Measurements from ENCODE around the gene AP3S2. TPM values are rescaled to one million over a fixed set of nuclear protein-coding genes. Genes with fewer than 3 reads are reported as not detected.
A peak's percentile ranks its signal among the peaks of the same experiment; 100 is the strongest.
"Not testable (repeated sequence)": the region's sequence is repeated elsewhere in the genome, so short reads cannot be mapped to it uniquely, and the experiment has no call there.

Gene AP3S2
- total RNA-seq, 2 donors from 2014 or later, result 12.4 to 13.1 TPM

DNA sequence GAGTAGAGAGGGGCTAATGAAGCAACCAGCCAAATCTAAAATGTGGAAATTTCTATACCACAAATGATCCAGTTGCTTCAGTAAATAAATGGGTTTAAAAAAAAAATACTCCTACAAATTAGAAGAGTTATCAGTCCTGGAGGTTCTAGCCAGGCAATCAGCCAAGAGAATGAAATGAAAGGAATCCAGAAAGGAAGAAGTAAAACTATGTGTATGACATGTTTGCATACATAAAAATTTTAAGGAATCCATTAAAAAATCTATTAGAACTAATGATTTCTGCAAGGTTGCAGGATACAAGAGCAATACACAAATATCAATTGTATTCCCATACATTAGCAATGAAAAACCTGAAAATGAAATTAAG, 108.0 kb downstream of the AP3S2 start:
- no peak for DNase-seq (ENCODE audit: low spot score in 2 of 2)
- no peak for ATAC-seq
- Mint-ChIP-seq H3K27ac (no peak overlapping the region), H3K9me3 (peaks cover 0 to 5% of the 10 kb centered on the region in 2 donors), H3K36me3 (peaks cover 0 to 8% of the 10 kb centered on the region in 2 donors)

- Mint-ChIP-seq H3K36me3 (peaks cover 0 to 8% of the 10 kb centered on the region in 2 donors), H3K27ac (no peak overlapping the region), H3K9me3 (peaks cover 0 to 5% of the 10 kb centered on the region in 2 donors)
- no peak for DNase-seq (ENCODE audit: low spot score in 2 of 2)
- ATAC-seq, result no peak
Observed at GRCh38 chr15:89785064-89785773, 108.6 kb downstream of the AP3S2 start.

DNA sequence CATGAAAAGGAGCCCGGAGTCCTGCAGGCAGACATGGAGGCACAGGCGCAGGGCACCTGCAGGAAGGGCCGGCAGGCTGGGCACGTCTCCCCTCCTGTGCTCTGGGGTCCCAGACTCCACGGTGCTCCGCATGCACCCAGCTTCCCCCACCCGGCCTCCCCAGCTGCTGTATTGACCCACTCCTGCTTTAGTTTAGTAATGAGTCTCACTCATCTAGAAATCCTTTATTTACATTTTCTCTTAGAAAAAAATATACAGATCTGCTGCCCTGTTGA, 109.2 kb downstream of the AP3S2 start:
- ATAC-seq, result no peak
- Mint-ChIP-seq H3K36me3 (peaks cover 0 to 8% of the 10 kb centered on the region in 2 donors), H3K9me3 (peaks cover 0 to 5% of the 10 kb centered on the region in 2 donors), H3K27ac (no peak overlapping the region)
- DNase-seq (ENCODE audit: low spot score in 2 of 2), result no peak

GRCh38 chr15:89783861-89784685, 109.7 kb downstream of the AP3S2 start:
- peaks cover 0 to 8% of the 10 kb centered on the region in 2 donors for H3K36me3 Mint-ChIP-seq
- no peak overlapping the region for H3K27ac Mint-ChIP-seq
- DNase-seq (ENCODE audit: low spot score in 2 of 2) (no peak), ATAC-seq (no peak)
- H3K9me3 Mint-ChIP-seq, result peaks cover 0 to 5% of the 10 kb centered on the region in 2 donors

DNA sequence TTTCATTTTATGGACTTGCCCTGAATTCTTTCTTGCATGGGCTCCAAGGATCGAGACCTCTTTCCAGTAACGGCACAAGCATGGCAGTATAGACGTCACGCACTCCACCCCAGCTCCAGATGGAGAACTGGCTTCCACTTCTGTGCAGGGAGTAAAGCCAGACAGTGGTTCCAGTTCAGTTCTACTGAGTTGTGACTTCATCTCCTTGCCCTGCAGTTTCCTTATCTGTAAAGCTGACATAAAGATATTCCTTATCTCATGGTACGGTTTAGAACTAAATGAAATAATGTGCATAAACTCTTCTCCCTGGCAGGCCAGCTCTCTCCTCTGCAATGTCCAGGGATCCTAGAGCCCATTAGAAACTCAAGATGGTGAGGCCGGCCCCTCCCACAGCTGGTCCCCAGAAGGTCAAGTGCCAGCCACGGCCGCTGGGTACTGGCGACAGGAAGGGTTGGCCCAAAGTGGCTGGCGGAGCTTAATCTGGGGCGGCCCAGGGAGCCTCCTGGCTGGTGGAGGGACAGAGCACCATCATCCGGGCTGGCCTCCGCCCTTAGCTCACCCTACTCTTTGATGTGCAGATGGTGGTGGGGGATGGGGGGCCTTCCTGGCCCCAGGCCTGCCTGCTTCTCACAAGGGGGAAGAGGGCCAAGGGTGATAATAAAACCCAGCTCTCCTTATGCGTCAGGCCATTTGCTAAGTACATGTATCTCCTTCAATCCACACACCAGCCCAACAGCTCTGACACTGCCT, 110.5 kb downstream of the AP3S2 start:
- ATAC-seq (no peak), DNase-seq (ENCODE audit: low spot score in 2 of 2) (no peak)
- no peak overlapping the region for H3K27ac Mint-ChIP-seq
- peaks cover 0 to 7% of the 10 kb centered on the region in 2 donors for H3K36me3 Mint-ChIP-seq
- H3K9me3 Mint-ChIP-seq, result peaks cover 0 to 4% of the 10 kb centered on the region in 2 donors

GRCh38 chr15:89782619-89782950, 111.2 kb downstream of the AP3S2 start:
- not testable (repeated sequence) for ATAC-seq, H3K9me3 Mint-ChIP-seq, H3K36me3 Mint-ChIP-seq

GRCh38 chr15:89781891-89782618, 111.7 kb downstream of the AP3S2 start:
- no peak overlapping the region for H3K27ac Mint-ChIP-seq
- ATAC-seq (peak; percentile 58 to 79), DNase-seq (ENCODE audit: low spot score in 2 of 2) (no peak)

More at GRCh38 chr15:89782619-89782950, 111.2 kb downstream of the AP3S2 start:
- not testable (repeated sequence) for DNase-seq (ENCODE audit: low spot score in 2 of 2); H3K27ac Mint-ChIP-seq

DNA sequence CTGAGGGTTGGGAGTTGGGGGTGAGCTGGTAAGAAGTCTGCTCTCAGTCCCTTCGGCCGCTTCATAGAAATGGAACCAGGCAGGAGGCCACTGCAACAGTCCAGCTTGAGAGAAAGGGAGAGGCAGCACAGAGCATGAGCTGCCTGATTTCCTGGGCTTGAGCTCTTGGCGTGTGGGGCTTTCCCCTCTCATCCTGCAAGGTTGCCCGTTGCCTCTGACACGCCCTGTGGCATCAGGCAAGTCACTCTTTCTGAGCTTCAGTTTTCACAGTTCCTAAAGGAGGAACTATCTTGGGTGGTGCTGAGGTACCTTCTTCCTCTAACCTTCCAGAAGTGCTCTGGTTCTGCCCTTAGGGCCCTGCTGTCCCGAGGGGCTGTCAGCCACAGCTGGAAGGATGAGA, 112.7 kb downstream of the AP3S2 start:
- H3K36me3 Mint-ChIP-seq, result no peaks in the 10 kb centered on the region
- DNase-seq (ENCODE audit: low spot score in 2 of 2), result no peak
- H3K9me3 Mint-ChIP-seq, result no peaks in the 10 kb centered on the region
- no peak overlapping the region for H3K27ac Mint-ChIP-seq
- peak; percentile 47 to 67 for ATAC-seq

More at GRCh38 chr15:89781891-89782618, 111.7 kb downstream of the AP3S2 start:
- no peaks in the 10 kb centered on the region for H3K36me3 Mint-ChIP-seq
- no peaks in the 10 kb centered on the region for H3K9me3 Mint-ChIP-seq

GRCh38 chr15:89780601-89781000, 113.2 kb downstream of the AP3S2 start:
- no peak for DNase-seq (ENCODE audit: low spot score in 2 of 2)
- H3K36me3 Mint-ChIP-seq, result no peaks in the 10 kb centered on the region
- H3K9me3 Mint-ChIP-seq, result no peaks in the 10 kb centered on the region
- no peak overlapping the region for H3K27ac Mint-ChIP-seq
- no peak for ATAC-seq

Other genes with a start within 250 kb of the AP3S2 start
- 1 to 10 TPM; 1.4 to 4.6 TPM for gene KIF7, start 238.5 kb downstream of the AP3S2 start, total RNA-seq
- gene PLIN1, start 214.6 kb downstream of the AP3S2 start, total RNA-seq, result under 1 TPM; 0.43 to 0.46 TPM
- 1 to 10 TPM; 3.0 to 5.0 TPM for gene PEX11A, start 203.2 kb downstream of the AP3S2 start, total RNA-seq
- gene WDR93, start 203.2 kb downstream of the AP3S2 start, total RNA-seq, result not detected
- 1 to 10 TPM; 3.0 to 6.2 TPM for gene MESP1, start 142.7 kb downstream of the AP3S2 start, total RNA-seq
- gene MESP2, start 117.7 kb downstream of the AP3S2 start, total RNA-seq, result not detected
- under 1 TPM; 0.33 to 0.34 TPM for gene ANPEP, start 79.1 kb downstream of the AP3S2 start, total RNA-seq
- not detected for gene ARPIN, start 19.0 kb upstream of the AP3S2 start, total RNA-seq
- 10 to 100 TPM; 13.2 to 28.1 TPM for gene ZNF710, start 107.3 kb upstream of the AP3S2 start, total RNA-seq
- 100 to 1,000 TPM; 203 to 242 TPM for gene IDH2, start 208.5 kb upstream of the AP3S2 start, total RNA-seq

Measured in activated naive CD4-positive, alpha-beta T cell treated with anti-CD3 and anti-CD28 coated beads, Interleukin-2, amount 50 U/mL, for 72 hours (primary cell).